RWPE1 (cell line): ENCODE data around the gene AHI1.

Source experiments
- CTCF ChIA-PET: fragments of 350-600 bp; sonication (Branson Sonifier 250); formaldehyde crosslinking; extraction: SDS; loops from one replicate; lab custom pipeline; 2021; lab: Yijun Ruan, JAX
- POLR2A ChIA-PET: fragments of 400-600 bp; formaldehyde crosslinking; extraction: SDS; loops from one replicate; lab custom pipeline; 2020; ENCODE audit warnings: antibody characterized with exemption; ENCODE audit not compliant: low non-redundant PET; lab: Yijun Ruan, JAX
- DNase-seq: peaks from one replicate; pipeline ENCODE4 v3.0.0; 2012; ENCODE audit warnings: low spot score
- H3K27ac ChIP-seq: fragments of 450-650 bp; 2 replicates; pipeline ENCODE4 v1.5.1; 2017
- CTCF ChIP-seq: fragments of 450-650 bp; conservative IDR thresholded peaks from 2 replicates; pipeline ENCODE4 v1.5.1; 2017; ENCODE audit warnings: low read depth, mild to moderate bottlenecking

Gene AHI1

DNA sequence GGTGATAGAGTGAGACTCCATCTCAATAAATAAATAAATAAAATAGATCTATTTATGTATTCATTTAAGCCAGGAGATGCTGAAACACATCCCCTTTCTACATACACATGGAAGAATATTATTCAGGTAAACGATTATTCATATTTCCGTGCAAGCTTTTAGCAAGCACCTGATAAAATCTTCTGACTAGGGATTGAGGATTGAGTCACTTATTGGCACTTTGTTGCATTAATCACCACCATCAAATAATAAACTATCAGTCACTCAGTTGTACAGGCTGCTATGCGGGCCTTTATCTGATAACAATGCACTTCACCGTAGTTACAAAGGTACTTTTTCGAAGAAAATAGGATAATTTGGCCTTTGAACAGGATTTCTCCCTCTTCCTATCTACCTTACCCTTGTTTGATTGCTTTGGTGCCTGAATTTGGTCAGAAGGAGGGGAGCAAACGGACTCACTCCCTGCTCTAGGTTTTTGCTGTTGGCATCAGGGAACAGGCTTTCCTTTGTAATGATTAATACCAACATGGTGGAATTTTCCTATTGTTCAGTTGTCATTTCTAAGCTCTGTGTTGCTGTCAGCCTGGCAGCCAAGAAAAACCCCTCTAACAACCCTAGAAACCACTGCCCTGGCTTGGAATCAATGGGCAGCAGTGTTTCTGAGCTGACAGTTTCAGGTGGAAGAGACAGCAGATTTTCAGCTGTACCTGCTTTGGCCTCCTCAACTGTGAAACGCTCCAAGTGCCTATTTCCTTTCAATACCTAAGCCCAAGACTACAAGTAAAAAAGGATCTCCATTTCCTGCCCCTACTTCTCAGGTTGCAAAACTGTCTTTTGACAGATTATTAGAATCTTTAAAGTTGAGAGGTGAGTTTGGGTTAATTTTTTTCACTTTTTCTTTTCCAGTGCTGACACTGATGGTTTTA, 253.4 kb downstream of the AHI1 start:
- no peak for TF ChIP-seq CTCF
- H3K27ac ChIP-seq = no peak overlapping the region
- peak; percentile 19 for DNase-seq
- POLR2A ChIA-PET = no interaction called here
- CTCF ChIA-PET = no interaction called here

GRCh38 chr6:135240711-135241110, 256.8 kb downstream of the AHI1 start:
- POLR2A ChIA-PET = no interaction called here
- no peak overlapping the region for H3K27ac ChIP-seq
- DNase-seq = no peak
- CTCF ChIA-PET = no interaction called here
- TF ChIP-seq CTCF = no peak

DNA sequence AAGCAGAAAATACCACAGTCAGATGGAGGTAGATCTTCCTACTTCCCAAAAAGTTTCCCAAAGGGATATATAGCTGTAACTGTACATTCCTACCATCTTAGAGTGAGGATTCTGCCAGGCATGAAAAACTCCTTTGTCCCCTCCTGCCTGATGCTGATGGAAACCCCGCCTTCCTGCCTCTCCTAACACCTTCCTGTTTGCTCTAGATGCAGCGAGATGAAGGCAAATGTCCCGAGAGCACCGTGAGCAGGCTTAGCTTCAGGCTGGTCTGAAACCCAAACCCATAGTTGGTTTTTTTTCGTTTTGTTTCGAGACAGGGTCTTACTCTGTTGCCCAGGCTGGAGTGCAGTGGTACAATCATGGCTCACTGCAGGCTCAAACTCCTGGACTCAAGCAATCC, 260.8 kb downstream of the AHI1 start:
- DNase-seq = no peak
- TF ChIP-seq CTCF = no peak
- CTCF ChIA-PET = interaction anchor here (0.5 to 0.7 kb wide), 3 partner anchors 22 to 202 kb away, joined by 3 read pairs; no protein-coding TSS in a partner anchor

DNA sequence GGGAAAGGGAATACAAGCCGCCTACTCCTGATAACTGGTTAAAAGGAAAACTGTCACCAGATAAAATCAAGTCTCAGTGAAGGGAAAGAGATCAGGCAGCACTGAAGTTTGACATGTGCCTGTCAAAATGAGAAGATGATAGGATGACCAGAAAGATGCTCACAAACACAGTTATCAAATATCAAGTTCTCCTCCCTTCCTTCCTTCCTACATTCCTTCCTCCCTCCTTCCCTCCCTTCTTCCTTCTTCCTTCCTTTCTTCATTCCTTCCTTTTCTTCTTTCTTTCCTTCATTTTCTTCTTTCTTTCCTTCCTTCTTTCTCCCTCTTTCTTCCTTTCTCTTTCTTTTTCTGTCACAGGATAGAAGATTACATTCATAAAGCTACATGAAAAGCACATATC, 261.2 kb downstream of the AHI1 start:
- no peak for TF ChIP-seq CTCF
- no peak overlapping the region for H3K27ac ChIP-seq
- ChIA-PET CTCF (interaction anchor here (0.7 kb wide), 1 partner anchor 22 kb away, joined by 3 read pairs; no protein-coding TSS in a partner anchor), POLR2A (no interaction called here)
- DNase-seq = no peak

More for the DNA sequence above, 260.8 kb downstream of the AHI1 start:
- no peak overlapping the region for H3K27ac ChIP-seq
- POLR2A ChIA-PET = no interaction called here

DNA sequence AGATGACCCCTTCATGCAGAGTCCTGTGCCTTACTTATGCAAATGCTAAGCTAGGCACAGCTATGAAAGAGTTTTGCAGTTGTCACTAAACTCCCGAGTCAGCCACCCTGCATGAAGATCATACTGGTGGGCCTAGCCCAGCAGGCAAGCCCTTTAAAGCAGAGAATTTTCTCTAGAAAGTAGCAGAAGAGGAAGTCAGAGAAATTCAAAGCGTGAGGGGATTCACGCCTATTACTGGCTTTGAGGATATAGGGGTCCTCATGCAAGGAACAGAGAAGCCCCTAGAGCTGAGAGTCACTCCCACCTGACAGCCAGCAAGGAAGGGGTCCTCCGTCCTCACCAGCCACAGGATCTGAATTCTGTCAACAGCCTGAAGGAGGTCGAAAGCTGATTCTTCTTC, 261.8 kb downstream of the AHI1 start:
- POLR2A ChIA-PET = no interaction called here
- DNase-seq = no peak
- CTCF ChIA-PET = no interaction called here
- no peak overlapping the region for H3K27ac ChIP-seq
- TF ChIP-seq CTCF = no peak

DNA sequence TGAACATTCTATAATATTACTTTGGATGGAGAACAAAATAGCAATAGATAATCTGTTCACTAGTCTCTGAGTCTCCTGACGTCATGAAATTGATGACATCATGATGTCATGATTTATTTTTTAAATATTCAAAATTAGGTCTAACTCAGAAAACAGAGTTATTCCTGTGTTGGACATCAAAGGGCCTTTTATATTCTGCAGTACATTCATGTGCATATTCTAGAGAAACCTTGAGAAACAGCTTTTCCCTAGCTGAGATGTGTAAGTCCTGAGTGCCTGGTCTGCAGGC, 263.1 kb downstream of the AHI1 start:
- no peak overlapping the region for H3K27ac ChIP-seq

More for the DNA sequence above, 263.1 kb downstream of the AHI1 start:
- no peak for DNase-seq
- CTCF ChIA-PET = no interaction called here
- no peak for TF ChIP-seq CTCF
- POLR2A ChIA-PET = no interaction called here
